Upper lobe of right lung (tissue), 1 donor: Measurements from ENCODE around the gene TF. TPM values are rescaled to one million over a fixed set of nuclear protein-coding genes. Genes with fewer than 3 reads are reported as not detected.
A peak's percentile ranks its signal among the peaks of the same experiment; 100 is the strongest.

Source experiments
- ATAC-seq: fragments of 200-7000 bp; cut with Tn5 transposase; one replicate; pipeline ENCODE4 v1.9.1; 2020; ENCODE audit warnings: mild to moderate bottlenecking, moderate library complexity
- DNase-seq: peaks from one replicate; pipeline ENCODE4 v3.0.0-alpha.2; 2020
- H3K27ac ChIP-seq: fragments of 200-600 bp; one replicate; pipeline ENCODE4 v1.8.0; 2022
- H3K27me3 ChIP-seq: fragments of 200-600 bp; one replicate; pipeline ENCODE4 v1.8.0; 2022; ENCODE audit warnings: mild to moderate bottlenecking
- H3K36me3 ChIP-seq: fragments of 200-600 bp; one replicate; pipeline ENCODE4 v1.8.0; 2022
- H3K4me1 ChIP-seq: fragments of 200-600 bp; one replicate; pipeline ENCODE4 v1.8.0; 2022
- H3K4me3 ChIP-seq: fragments of 200-600 bp; one replicate; pipeline ENCODE4 v1.8.0; 2022; ENCODE audit warnings: mild to moderate bottlenecking
- H3K9me3 ChIP-seq: fragments of 200-600 bp; one replicate; pipeline ENCODE4 v1.8.0; 2022
- CTCF ChIP-seq: fragments of 200-600 bp; IDR thresholded peaks from one replicate; pipeline ENCODE4 v1.8.0; 2022; ENCODE audit warnings: antibody characterized with exemption
- intact Hi-C: fragments of 100-400 bp; cut with DNase I; formaldehyde crosslinking; loops from one replicate; pipeline ENCODE4 v1.11.0; 2022
- total RNA-seq: library from RNA; stranded (reverse); fragmentation: NEBNext Ultra II Directional; extraction: Animal tissue kit (Norgen Biotek cat#: 25700); gene quantifications from one replicate; pipeline ENCODE4 v1.2.1, GENCODE V29; 2021
- donor health status: DM: no; HTN: yes; CAD: no; lungs with severe emphysema.

Gene TF
- total RNA-seq, 1 donor from 2014 or later = 1.3 TPM

GRCh38 chr3:133832802-133833144, 86.6 kb downstream of the TF start:
- no peaks in the 10 kb centered on the region for H3K4me1 ChIP-seq
- ATAC-seq (no peak), DNase-seq (no peak)
- no peaks in the 10 kb centered on the region for H3K27me3 ChIP-seq
- intact Hi-C loops = no loop called here
- H3K36me3 ChIP-seq = no peaks in the 10 kb centered on the region
- TF ChIP-seq CTCF = no peak
- no peaks in the 10 kb centered on the region for H3K9me3 ChIP-seq
- no peak overlapping the region for H3K4me3 ChIP-seq
- no peak overlapping the region for H3K27ac ChIP-seq

- DNase-seq (peak; percentile 35), ATAC-seq (no peak)
- no peak for TF ChIP-seq CTCF
Observed at GRCh38 chr3:133833267-133833666, 87.1 kb downstream of the TF start.

GRCh38 chr3:133833880-133834620, 87.9 kb downstream of the TF start:
- no peaks in the 10 kb centered on the region for H3K9me3 ChIP-seq
- ATAC-seq (no peak), DNase-seq (peak; percentile 27)
- H3K4me3 ChIP-seq = no peak overlapping the region
- no peaks in the 10 kb centered on the region for H3K36me3 ChIP-seq
- H3K27ac ChIP-seq = no peak overlapping the region
- TF ChIP-seq CTCF = no peak
- H3K4me1 ChIP-seq = no peaks in the 10 kb centered on the region
- intact Hi-C loops = no loop called here
- H3K27me3 ChIP-seq = no peaks in the 10 kb centered on the region

More at GRCh38 chr3:133833267-133833666, 87.1 kb downstream of the TF start:
- intact Hi-C loops = no loop called here
- no peaks in the 10 kb centered on the region for H3K27me3 ChIP-seq
- no peaks in the 10 kb centered on the region for H3K36me3 ChIP-seq
- H3K27ac ChIP-seq = no peak overlapping the region
- no peaks in the 10 kb centered on the region for H3K4me1 ChIP-seq
- H3K9me3 ChIP-seq = no peaks in the 10 kb centered on the region
- H3K4me3 ChIP-seq = no peak overlapping the region

GRCh38 chr3:133834621-133835417, 88.6 kb downstream of the TF start:
- no peak overlapping the region for H3K27ac ChIP-seq
- intact Hi-C loops = no loop called here
- DNase-seq = peak; percentile 48
- H3K9me3 ChIP-seq = no peaks in the 10 kb centered on the region
- H3K36me3 ChIP-seq = no peaks in the 10 kb centered on the region
- H3K4me1 ChIP-seq = no peaks in the 10 kb centered on the region
- no peak for TF ChIP-seq CTCF
- no peak for ATAC-seq
- no peak overlapping the region for H3K4me3 ChIP-seq
- no peaks in the 10 kb centered on the region for H3K27me3 ChIP-seq

- intact Hi-C loops = no loop called here
- Histone ChIP-seq H3K27ac (no peak overlapping the region), H3K4me1 (no peaks in the 10 kb centered on the region), H3K27me3 (no peaks in the 10 kb centered on the region), H3K9me3 (no peaks in the 10 kb centered on the region), H3K36me3 (no peaks in the 10 kb centered on the region), H3K4me3 (no peak overlapping the region)
- DNase-seq = peak; percentile 13
- no peak for ATAC-seq
- no peak for TF ChIP-seq CTCF
Observed at GRCh38 chr3:133835418-133835743, 89.2 kb downstream of the TF start.
